Panc1 (cell line): Measurements from ENCODE around the gene NRDC. TPM values are rescaled to one million over a fixed set of nuclear protein-coding genes. Genes with fewer than 3 reads are reported as not detected.
A peak's percentile ranks its signal among the peaks of the same experiment; 100 is the strongest.

ENCODE experiments used
- ATAC-seq: fragments of 200-7000 bp; cut with Tn5 transposase; 2 replicates; pipeline ENCODE4 v1.9.1; 2020; ENCODE audit warnings: mild to moderate bottlenecking, moderate library complexity
- BruUV-seq: library from RNA; stranded (reverse); fragments of 400-500 nt; replicated peaks from 2 replicates; lab custom pipeline; 2021; lab: Mats Ljungman, UMichigan
- CTCF ChIA-PET: fragments of 300-600 bp; sonication (Branson Sonifier 250); formaldehyde crosslinking; loops from one replicate; lab custom pipeline; 2022; ENCODE audit warnings: antibody characterized with exemption; lab: Charles Lee
- POLR2A ChIA-PET: fragments of 300-600 bp; sonication (Branson Sonifier 250); formaldehyde crosslinking; loops from one replicate; lab custom pipeline; 2022; ENCODE audit warnings: antibody characterized with exemption; lab: Charles Lee
- DNase-seq: peaks from one replicate; pipeline ENCODE4 v3.0.0-alpha.2; 2010; ENCODE audit warnings: low read depth, low spot score
- H3K27ac ChIP-seq: 2 replicates; pipeline ENCODE4 v1.5.1; 2011; ENCODE audit warnings: mild to moderate bottlenecking, low read length, inconsistent platforms
- H3K27me3 ChIP-seq: fragments of 200-500 bp; sonication (Bioruptor generic); 2 replicates; pipeline ENCODE4 v1.6.0; 2014; ENCODE audit warnings: low read length, inconsistent platforms; ENCODE audit not compliant: control insufficient read depth, insufficient read depth
- H3K36me3 ChIP-seq: fragments of 200-500 bp; sonication (Bioruptor generic); 2 replicates; pipeline ENCODE4 v1.5.1; 2014; ENCODE audit warnings: inconsistent platforms, mild to moderate bottlenecking, low read length, moderate library complexity; ENCODE audit not compliant: control insufficient read depth, insufficient read depth
- H3K4me1 ChIP-seq: 2 replicates; pipeline ENCODE4 v1.5.1; 2011; ENCODE audit warnings: inconsistent platforms, mild to moderate bottlenecking, low read length, moderate library complexity; ENCODE audit not compliant: control insufficient read depth, insufficient read depth
- H3K4me3 ChIP-seq, 2 experiments: 2 replicates each; pipeline ENCODE4 v1.5.1; 2011 to 2012; ENCODE audit warnings: low read depth in 2 of 2, low read length in 2 of 2, mild to moderate bottlenecking in 2 of 2, inconsistent platforms in 1 of 2, moderate library complexity in 1 of 2
- H3K9me3 ChIP-seq: fragments of 200-500 bp; sonication (Bioruptor generic); 2 replicates; pipeline ENCODE4 v1.5.1; 2014; ENCODE audit warnings: low read depth, mild to moderate bottlenecking, inconsistent platforms, low read length, moderate library complexity; ENCODE audit not compliant: control insufficient read depth, insufficient read depth
- CTCF ChIP-seq: fragments of 450-650 bp; IDR thresholded peaks from 2 replicates; pipeline ENCODE4 v1.5.1; 2017; ENCODE audit warnings: mild to moderate bottlenecking
- POLR2AphosphoS5 ChIP-seq: IDR thresholded peaks from 2 replicates; pipeline ENCODE4 v1.6.1; 2012; ENCODE audit warnings: mild to moderate bottlenecking, low read depth, low read length, moderate library complexity
- SIN3A ChIP-seq: IDR thresholded peaks from 2 replicates; pipeline ENCODE4 v1.6.1; 2012; ENCODE audit warnings: low read depth, mild to moderate bottlenecking, low read length, moderate library complexity, borderline replicate concordance; ENCODE audit not compliant: insufficient read depth
- TCF7L2 ChIP-seq: IDR thresholded peaks from 2 replicates; pipeline ENCODE4 v1.6.1; 2011; ENCODE audit warnings: mild to moderate bottlenecking, low read depth, low read length, inconsistent platforms
- in situ Hi-C: cut with HindIII; loops from 2 replicates; pipeline ENCODE4 v1.10.0; 2016; ENCODE audit warnings: low sequenced_read_pairs, low pct_unique_long_range_greater_than_20kb
- intact Hi-C: fragments of 100-400 bp; cut with micrococcal nuclease; formaldehyde crosslinking; loops from one replicate; pipeline ENCODE4 v1.10.0; 2022; ENCODE audit not compliant: unreplicated experiment
- total RNA-seq: library from RNA; stranded (reverse); gene quantifications from one replicate; pipeline ENCODE4 v1.2.1, GENCODE V29; 2021; ENCODE audit not compliant: unreplicated experiment
- TF ChIP-seq, protein P1 (sequence below), 2 experiments: IDR thresholded peaks; 2 replicates each; pipeline ENCODE4 v1.6.1; 2011 to 2012; ENCODE audit warnings: low read depth in 2 of 2, control low read depth in 1 of 2, low read length in 1 of 2, mild to moderate bottlenecking in 1 of 2, moderate library complexity in 1 of 2; ENCODE audit not compliant: insufficient read depth in 1 of 2

NRDC gene
- total RNA-seq, 1 experiment from 2014 or later, result 180 TPM

DNA sequence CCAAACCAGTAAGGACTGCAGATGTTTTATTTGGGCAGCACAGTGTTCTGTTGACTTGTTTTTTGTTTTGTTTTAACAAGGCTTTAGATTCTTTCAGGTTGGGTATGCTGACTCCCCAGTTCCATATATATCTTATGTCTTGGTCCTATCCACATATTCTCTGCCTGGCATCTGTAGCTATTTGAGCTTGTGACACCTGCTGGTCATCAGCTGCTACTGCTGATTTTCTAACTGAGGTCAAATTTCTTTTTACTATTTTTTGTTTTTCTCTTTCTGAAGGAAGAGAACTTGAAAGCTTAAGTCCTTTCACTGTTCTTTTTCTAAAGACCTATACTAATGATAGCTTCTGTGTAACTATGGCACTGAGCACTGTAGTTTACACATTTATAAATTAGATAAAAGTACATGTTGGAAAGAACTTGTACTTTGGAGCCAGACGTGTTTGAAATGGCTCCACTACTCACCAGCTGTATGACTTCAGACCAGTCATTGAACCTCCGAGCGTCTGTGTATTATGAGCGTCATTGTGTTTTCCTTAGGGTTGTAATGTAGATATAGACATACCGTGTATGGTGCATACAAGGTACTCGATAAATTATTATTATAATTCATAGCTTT, 109.4 kb downstream of the NRDC start:
- POLR2A ChIA-PET, result interaction anchor here (0.8 kb wide), 1 partner anchor 40 kb away, joined by 6 read pairs; no protein-coding TSS in a partner anchor
- intact Hi-C loops (no loop called here), in situ Hi-C loops (no loop called here)
- TF ChIP-seq SIN3A (no peak), CTCF (peak; percentile 82; the same call in 1 of the 2 replicates)
- Histone ChIP-seq H3K27me3 (no peaks in the 10 kb centered on the region), H3K4me3 (no peak overlapping the region), H3K27ac (no peak overlapping the region), H3K4me1 (no peaks in the 10 kb centered on the region), H3K9me3 (no peaks in the 10 kb centered on the region), H3K36me3 (no peaks in the 10 kb centered on the region; the same call in 1 of the 2 replicates)
- CTCF ChIA-PET, result interaction anchor here (0.6 to 1.1 kb wide), 7 partner anchors 38 to 1174 kb away, joined by 3 to 7 read pairs (median 3); no protein-coding TSS in a partner anchor
- peak; percentile 39 for DNase-seq
- no TSS peak for BruUV-seq
- peak; percentile 92 for ATAC-seq

- CTCF ChIA-PET, result no interaction called here
- no peak for ATAC-seq
- no peak for TF ChIP-seq POLR2AphosphoS5
- TF ChIP-seq, protein P1, sequence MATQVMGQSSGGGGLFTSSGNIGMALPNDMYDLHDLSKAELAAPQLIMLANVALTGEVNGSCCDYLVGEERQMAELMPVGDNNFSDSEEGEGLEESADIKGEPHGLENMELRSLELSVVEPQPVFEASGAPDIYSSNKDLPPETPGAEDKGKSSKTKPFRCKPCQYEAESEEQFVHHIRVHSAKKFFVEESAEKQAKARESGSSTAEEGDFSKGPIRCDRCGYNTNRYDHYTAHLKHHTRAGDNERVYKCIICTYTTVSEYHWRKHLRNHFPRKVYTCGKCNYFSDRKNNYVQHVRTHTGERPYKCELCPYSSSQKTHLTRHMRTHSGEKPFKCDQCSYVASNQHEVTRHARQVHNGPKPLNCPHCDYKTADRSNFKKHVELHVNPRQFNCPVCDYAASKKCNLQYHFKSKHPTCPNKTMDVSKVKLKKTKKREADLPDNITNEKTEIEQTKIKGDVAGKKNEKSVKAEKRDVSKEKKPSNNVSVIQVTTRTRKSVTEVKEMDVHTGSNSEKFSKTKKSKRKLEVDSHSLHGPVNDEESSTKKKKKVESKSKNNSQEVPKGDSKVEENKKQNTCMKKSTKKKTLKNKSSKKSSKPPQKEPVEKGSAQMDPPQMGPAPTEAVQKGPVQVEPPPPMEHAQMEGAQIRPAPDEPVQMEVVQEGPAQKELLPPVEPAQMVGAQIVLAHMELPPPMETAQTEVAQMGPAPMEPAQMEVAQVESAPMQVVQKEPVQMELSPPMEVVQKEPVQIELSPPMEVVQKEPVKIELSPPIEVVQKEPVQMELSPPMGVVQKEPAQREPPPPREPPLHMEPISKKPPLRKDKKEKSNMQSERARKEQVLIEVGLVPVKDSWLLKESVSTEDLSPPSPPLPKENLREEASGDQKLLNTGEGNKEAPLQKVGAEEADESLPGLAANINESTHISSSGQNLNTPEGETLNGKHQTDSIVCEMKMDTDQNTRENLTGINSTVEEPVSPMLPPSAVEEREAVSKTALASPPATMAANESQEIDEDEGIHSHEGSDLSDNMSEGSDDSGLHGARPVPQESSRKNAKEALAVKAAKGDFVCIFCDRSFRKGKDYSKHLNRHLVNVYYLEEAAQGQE (IDR thresholded peaks at IDR 0.05; ENCODE audit: insufficient read depth in 1 of 2, low read depth in 2 of 2, low read length in 1 of 2), result no peak
- no peak for TF ChIP-seq CTCF
- no peak for TF ChIP-seq TCF7L2
- no peak for TF ChIP-seq SIN3A
- in situ Hi-C loops, result no loop called here
- POLR2A ChIA-PET, result no interaction called here
- Histone ChIP-seq H3K4me3 (no peak overlapping the region), H3K27me3 (no peaks in the 10 kb centered on the region), H3K27ac (no peak overlapping the region), H3K36me3 (0 out of 2 replicates have a peak, but pooled peaks cover 2% of the 10 kb centered on the region), H3K4me1 (no peaks in the 10 kb centered on the region), H3K9me3 (no peaks in the 10 kb centered on the region)
- intact Hi-C loops, result no loop called here
- DNase-seq, result no peak
- no TSS peak for BruUV-seq
Observed at GRCh38 chr1:51761351-51761750, 117.2 kb downstream of the NRDC start.
